Activated CD8-positive, alpha-beta memory T cell treated with anti-CD3 and anti-CD28 coated beads, Interleukin-2, amount 50 U/mL, for 4 hours (primary cell): ENCODE measurements around the gene TLE7.

ENCODE experiments used
- DNase-seq: peaks from one replicate; pipeline ENCODE4 v3.0.0-alpha.2; 2020

TLE7 gene

DNA sequence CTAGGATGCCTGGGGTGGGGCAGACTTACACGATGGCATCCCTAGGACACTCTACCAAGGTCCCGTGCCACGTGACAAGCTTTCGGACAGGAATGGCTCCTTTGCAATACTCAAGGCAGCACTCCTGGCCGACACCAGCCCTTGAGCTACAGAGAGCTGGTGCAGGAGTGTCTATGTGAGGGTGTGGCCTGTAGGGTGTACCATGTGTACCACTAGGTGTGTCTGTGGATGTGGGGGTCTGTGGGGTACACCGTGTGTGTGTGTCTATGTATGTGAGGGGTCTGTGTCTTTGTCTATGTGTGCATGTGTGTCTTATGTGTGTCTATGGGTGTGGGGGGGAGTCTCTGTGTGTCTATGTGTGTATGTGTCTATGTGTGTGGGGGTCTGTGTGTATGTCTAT, 1.9 kb upstream of the TLE7 start:
- no peak for DNase-seq

GRCh38 chr16:71441348-71442050, 355 bp downstream of the TLE7 start:
- DNase-seq = peak; percentile 38

- no peak for DNase-seq
Observed at GRCh38 chr16:71440669-71441347, 1.0 kb downstream of the TLE7 start.

GRCh38 chr16:71439523-71439922, 2.3 kb downstream of the TLE7 start:
- no peak for DNase-seq

DNA sequence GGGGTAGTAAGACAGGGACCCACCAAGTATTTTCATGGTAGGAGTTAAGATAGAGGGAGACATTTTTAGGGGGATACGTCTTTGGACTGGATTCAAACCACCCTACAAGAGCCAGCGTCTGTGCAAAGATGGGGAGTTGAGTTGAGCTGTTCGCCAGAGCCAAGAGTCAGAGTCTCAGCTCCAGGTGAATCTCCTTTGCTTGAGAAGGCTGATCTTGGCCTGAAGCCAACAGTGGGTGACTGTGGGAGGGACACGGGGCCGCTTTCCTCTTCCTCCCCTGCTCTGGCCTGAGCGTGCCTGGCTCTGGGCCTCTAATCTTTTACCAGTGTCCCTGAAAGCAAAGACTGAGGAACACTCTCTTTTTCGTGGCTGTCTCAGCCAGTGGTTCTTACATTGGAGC, 5.4 kb downstream of the TLE7 start:
- no peak for DNase-seq

- no peak for DNase-seq
Observed at GRCh38 chr16:71432906-71433305, 8.9 kb downstream of the TLE7 start.

DNA sequence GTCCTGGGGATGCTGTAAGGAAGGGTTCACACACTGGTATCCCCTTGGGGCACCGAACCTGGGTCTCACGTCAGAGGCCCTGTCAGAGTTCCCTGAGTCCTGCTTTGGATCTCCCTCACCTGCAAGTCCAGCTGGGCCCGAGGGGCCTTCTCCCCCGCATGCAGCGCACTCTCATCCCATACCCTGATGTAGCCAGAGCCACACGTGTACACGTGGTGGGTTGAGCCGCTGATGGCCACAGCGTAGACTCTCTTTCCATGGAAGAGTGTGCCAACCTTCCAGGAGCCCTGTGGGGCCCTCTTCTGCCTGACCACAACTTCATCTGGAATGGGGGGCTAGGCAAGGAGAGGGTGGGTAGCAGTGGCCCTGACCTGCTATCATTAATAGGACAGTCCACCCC, 9.9 kb downstream of the TLE7 start:
- no peak for DNase-seq

GRCh38 chr16:71431176-71431575, 10.7 kb downstream of the TLE7 start:
- no peak for DNase-seq

DNA sequence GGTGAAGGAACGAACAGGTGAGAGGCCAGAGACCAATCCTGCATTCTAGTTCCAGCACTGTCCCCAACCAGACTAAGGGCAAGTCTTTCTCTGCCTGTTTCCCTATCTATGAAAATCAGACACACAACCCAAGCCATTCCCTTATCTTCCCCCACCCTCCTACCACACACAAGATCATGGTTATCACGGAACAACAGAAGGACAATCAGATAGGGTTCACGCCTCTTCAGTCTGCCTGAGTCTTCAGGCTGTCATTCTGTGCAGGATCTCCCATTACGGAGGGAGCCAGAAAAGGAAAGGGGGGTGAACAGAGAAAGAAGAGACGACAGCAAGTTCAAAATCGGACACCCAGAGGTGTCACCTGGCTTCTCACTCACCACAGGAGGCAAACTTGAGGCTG, 11.1 kb downstream of the TLE7 start:
- no peak for DNase-seq

DNA sequence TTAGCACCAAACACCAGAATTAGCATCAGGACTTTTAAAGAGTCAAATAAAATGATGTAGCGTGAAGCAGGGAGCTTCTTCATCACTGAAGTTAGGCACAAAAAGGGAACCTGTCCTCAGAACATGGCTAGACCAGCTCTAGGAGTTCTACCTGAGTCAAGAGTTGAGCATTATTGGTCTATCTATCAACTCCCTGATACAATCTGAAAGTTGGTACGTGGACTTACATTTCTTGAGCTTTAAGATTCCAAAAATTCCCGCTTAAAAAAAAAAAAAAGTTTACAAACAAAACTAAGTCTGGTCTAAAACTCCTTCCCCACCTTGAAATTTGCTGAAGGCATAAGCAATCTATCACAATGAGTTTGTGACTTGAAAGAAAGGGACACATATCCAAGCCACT, 12.3 kb downstream of the TLE7 start:
- DNase-seq = no peak

DNA sequence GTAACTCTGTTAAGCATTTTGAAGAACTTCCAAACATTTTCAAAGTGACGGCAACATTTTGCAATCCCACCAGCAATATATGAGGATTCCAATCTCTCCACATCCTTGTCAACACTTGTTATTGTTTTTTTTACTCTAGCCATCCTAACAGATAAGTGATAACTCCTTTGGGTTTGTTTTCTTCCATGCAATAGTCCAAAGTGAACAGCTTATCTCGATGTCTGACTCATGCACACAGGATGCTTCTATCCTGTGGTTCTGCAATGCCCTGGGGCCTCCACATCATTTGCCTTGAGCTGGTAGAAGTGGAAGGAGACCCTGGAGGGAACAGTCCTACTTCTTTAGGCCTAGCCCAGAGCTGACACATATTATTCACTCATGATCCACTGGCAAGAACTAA, 13.0 kb downstream of the TLE7 start:
- DNase-seq = no peak

- no peak for DNase-seq
Observed at GRCh38 chr16:71428385-71428784, 13.5 kb downstream of the TLE7 start.

DNA sequence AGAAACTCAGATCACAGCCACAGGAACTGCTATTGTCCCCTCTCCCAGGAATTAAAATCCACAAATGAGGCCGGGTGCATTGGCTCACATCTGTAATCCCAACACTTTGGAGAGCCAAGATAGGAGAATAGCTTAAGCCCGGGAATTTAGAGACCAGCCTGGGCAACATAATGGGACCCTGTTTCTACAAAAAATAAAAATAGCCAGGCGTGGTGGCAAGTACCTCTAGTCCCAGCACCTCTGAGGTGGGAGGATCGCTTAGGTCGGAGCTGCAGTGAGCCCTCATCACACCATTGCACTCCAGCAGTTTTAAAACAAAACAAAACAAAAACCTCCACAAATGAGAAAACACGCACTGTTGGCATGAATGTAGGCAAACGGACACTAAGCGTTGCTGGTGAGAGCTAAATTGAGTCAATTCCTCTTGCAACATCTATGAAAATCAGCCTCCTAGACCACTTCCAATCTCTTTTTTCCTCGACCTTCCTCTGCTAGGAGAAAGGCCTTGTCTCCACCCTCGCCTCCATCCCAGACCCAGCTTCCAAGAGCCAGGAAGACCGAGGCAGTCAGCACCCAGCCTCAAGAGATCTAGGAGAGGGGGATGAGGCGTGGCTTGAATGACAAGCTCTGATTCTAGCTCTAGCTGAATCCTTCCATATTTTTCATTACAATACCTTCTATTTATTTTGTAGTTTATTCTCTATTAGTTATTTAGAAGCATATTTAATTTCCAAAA, 14.8 kb downstream of the TLE7 start:
- no peak for DNase-seq

GRCh38 chr16:71426069-71426879, 15.6 kb downstream of the TLE7 start:
- no peak for DNase-seq

- DNase-seq = no peak
Observed at GRCh38 chr16:71425746-71426068, 16.1 kb downstream of the TLE7 start.

- no peak for DNase-seq
Observed at GRCh38 chr16:71424626-71425025, 17.2 kb downstream of the TLE7 start.

DNA sequence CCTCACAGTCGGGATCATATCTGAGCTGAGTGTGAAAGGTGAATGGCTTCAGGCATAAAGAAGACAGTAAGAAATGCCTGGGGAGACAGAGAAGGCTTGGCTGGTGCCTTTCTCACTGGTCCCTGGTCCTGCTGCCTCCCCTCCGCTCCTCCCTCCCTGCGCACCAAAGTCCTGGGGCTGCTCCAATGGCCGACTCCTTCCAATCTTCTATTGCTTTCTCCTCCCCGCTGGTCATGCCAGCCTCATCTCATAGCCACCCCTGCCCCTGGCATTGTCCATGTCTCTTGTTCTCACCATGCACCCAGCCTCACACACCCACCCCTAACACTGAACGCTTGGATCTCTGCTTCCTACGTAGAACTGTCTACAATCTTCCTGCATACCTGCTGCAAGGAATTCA, 18.0 kb downstream of the TLE7 start:
- no peak for DNase-seq

DNA sequence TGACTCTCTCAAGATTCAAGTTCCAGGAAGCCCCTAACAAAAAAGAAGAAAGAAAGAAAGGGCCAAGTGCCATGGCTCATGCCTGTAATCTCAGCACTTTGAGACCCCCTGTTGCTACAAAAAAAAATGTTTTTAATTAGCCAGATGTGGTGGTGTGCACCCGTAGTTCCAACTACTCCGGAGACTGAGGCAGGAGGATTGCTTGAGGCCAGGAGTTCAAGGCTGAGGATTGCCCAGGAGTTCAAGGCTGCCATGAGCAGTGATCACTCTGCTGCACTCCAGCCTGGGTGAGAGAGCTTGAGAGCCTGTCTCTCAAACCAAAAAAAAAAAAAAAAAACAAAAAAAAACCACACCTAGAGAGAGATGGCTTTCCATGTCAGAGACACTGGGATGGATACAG, 18.8 kb downstream of the TLE7 start:
- DNase-seq = no peak

DNA sequence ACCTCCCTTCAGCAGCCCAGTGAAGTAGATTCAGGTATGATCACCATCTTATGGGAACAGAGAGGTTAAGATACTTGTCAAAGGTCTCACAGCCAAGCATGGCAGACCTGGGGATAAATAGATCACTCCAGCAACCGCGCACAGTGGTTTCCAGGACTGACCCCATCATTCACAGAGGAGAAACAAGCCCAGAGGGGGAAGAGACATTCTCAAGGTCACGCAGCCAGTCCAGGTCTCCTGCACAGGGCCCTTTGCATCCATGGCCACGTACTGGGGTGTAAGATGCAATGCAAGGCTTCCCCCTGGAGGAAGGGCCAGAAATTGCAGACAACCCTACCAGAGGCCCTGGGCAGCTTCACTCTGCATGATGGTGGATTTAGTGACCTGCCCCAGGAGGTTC, 19.9 kb downstream of the TLE7 start:
- DNase-seq = no peak

DNA sequence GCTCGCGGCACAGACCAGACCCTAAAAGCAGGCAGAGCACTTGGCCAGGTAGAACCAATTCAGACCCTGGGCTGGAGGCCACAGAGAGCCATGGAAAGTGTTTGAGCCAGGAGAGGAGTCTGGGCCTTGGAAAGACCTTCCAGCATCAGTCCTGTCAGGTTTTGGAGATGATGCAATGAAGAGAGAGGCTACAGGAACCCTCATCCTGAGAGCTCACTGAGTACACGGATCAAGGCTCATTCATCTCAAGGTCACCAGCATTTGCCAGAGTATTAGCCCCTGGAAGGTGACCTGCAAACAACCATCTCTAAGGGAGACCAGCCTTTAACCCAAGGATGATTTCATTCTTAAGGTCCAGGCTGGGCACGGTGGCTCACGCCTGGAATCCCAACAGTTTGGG, 27.8 kb downstream of the TLE7 start:
- DNase-seq = no peak

- no peak for DNase-seq
Observed at GRCh38 chr16:71413341-71413740, 28.5 kb downstream of the TLE7 start.

- DNase-seq = peak; percentile 67
Observed at GRCh38 chr16:71412270-71413160, 29.3 kb downstream of the TLE7 start.
